ENCODE measurements around the gene GSG1L2. TPM values are rescaled to one million over a fixed set of nuclear protein-coding genes. Genes with fewer than 3 reads are reported as not detected.
A peak's percentile ranks its signal among the peaks of the same experiment; 100 is the strongest.
"Not testable (repeated sequence)": the region's sequence is repeated elsewhere in the genome, so short reads cannot be mapped to it uniquely, and the experiment has no call there.

GSG1L2 gene
- total and polyA plus RNA-seq, 12 donors: not detected

- ATAC-seq (peak in 1 of 8 donors; percentile 36), DNase-seq (no peak)
- intact Hi-C loops (cut with DNase I): no loop called here
- TF ChIP-seq, protein P1, sequence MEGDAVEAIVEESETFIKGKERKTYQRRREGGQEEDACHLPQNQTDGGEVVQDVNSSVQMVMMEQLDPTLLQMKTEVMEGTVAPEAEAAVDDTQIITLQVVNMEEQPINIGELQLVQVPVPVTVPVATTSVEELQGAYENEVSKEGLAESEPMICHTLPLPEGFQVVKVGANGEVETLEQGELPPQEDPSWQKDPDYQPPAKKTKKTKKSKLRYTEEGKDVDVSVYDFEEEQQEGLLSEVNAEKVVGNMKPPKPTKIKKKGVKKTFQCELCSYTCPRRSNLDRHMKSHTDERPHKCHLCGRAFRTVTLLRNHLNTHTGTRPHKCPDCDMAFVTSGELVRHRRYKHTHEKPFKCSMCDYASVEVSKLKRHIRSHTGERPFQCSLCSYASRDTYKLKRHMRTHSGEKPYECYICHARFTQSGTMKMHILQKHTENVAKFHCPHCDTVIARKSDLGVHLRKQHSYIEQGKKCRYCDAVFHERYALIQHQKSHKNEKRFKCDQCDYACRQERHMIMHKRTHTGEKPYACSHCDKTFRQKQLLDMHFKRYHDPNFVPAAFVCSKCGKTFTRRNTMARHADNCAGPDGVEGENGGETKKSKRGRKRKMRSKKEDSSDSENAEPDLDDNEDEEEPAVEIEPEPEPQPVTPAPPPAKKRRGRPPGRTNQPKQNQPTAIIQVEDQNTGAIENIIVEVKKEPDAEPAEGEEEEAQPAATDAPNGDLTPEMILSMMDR (IDR thresholded peaks at IDR 0.05): no peak
- no peaks in the 10 kb centered on the region for H3K9me3 ChIP-seq
- H3K4me3 ChIP-seq: no peak overlapping the region
- no peak overlapping the region for H3K27ac ChIP-seq
- peaks cover 0 to 11% (median 0%) of the 10 kb centered on the region in 7 donors for H3K27me3 ChIP-seq
- H3K36me3 ChIP-seq: no peaks in the 10 kb centered on the region
- H3K4me1 ChIP-seq: peaks cover 0 to 14% (median 5%) of the 10 kb centered on the region in 9 donors
- whole genome bisulfite sequencing, 2 donors: 75 to 78% methylated on average over 8 of the region's 8 CpGs
These were observed 33.3 kb downstream of the GSG1L2 start for GRCh38 chr17:9788601-9789000.

- Histone ChIP-seq H3K27ac (no peak overlapping the region), H3K4me1 (no peaks in the 10 kb centered on the region), H3K36me3 (no peaks in the 10 kb centered on the region), H3K4me3 (no peak overlapping the region), H3K9me3 (no peaks in the 10 kb centered on the region), H3K27me3 (peaks cover 0 to 19% (median 6%) of the 10 kb centered on the region in 7 donors)
- DNase-seq (no peak), ATAC-seq (no peak)
- intact Hi-C loops (cut with DNase I): no loop called here
- TF ChIP-seq, protein P1 (IDR thresholded peaks at IDR 0.05): no peak
- 95 to 97% methylated on average over 2 of the region's 2 CpGs for WGBS, 2 donors
These were observed 37.3 kb downstream of the GSG1L2 start for GRCh38 chr17:9784544-9784943.

DNA sequence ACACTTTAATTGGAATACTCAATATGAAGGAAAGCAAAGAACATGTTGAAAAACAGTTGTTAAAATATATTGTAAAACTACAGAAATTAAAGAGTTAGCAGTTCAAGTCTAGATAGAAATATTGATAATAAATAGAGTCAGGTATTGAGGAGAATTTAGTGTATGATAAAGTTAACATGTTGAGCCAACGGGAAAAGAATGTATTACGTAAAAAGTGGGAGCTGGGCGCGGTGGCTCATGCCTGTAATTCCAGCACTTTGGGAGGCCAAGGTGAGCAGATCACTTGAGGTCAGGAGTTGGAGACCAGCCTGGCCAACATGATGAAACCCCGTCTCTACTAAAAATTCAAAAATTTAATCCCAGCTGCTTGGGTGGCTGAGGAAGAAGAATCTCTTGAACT, 38.4 kb downstream of the GSG1L2 start:
- not testable (repeated sequence) for H3K4me1 ChIP-seq
- WGBS, 2 donors: 86 to 87% methylated on average over 5 of the region's 5 CpGs

DNA sequence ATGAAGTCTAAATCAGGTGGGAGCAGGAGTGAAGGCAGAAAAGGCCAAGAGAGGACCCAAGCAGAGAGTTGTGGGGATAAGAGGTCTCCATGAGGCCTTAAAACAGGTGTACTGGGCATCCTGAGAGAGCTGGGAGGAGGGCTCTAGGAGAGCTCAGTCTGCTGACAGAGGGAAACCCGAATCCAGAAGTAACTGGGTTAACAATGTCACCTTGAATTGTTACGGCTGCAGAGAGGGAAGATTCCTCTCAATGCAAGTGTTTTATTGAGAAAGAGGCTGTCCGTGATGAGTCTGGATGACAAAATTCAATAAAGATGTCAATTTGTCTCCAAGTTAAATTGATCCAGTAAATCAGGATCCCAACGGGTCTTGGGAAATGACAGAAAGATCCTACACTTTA, 38.8 kb downstream of the GSG1L2 start:
- H3K4me1 ChIP-seq: no peaks in the 10 kb centered on the region
- H3K27ac ChIP-seq: no peak overlapping the region
- ATAC-seq (no peak), DNase-seq (no peak)
- TF ChIP-seq, protein P1 (IDR thresholded peaks at IDR 0.05): no peak
- H3K36me3 ChIP-seq: no peaks in the 10 kb centered on the region
- peaks cover 0 to 19% (median 6%) of the 10 kb centered on the region in 7 donors for H3K27me3 ChIP-seq
- no peaks in the 10 kb centered on the region for H3K9me3 ChIP-seq
- 60 to 70% methylated on average over 4 of the region's 4 CpGs for WGBS, 2 donors
- H3K4me3 ChIP-seq: no peak overlapping the region
- intact Hi-C loops (cut with DNase I): no loop called here

More for the DNA sequence above, 38.4 kb downstream of the GSG1L2 start:
- H3K36me3 ChIP-seq; H3K4me3 ChIP-seq; intact Hi-C loops (cut with DNase I); H3K27ac ChIP-seq; DNase-seq; H3K9me3 ChIP-seq; ATAC-seq: not testable (repeated sequence)
- H3K27me3 ChIP-seq: peaks cover 0 to 19% (median 6%) of the 10 kb centered on the region in 7 donors

- no peak overlapping the region for H3K4me3 ChIP-seq
- intact Hi-C loops (cut with DNase I): no loop called here
- H3K27me3 ChIP-seq: peaks cover 0 to 13% (median 6%) of the 10 kb centered on the region in 7 donors
- H3K4me1 ChIP-seq: no peaks in the 10 kb centered on the region
- H3K9me3 ChIP-seq: peaks cover 0 to 13% (median 0%) of the 10 kb centered on the region in 11 donors
- TF ChIP-seq, protein P1 (IDR thresholded peaks at IDR 0.05): no peak
- DNase-seq: no peak
- ATAC-seq: no peak
- no peaks in the 10 kb centered on the region for H3K36me3 ChIP-seq
- whole genome bisulfite sequencing, 2 donors: 89 to 90% methylated on average over 3 of the region's 3 CpGs
- H3K27ac ChIP-seq: no peak overlapping the region
These were observed 41.3 kb downstream of the GSG1L2 start for GRCh38 chr17:9780552-9780951.

Measured in heart right ventricle (tissue), 16 donors.